GM18520 (cell line): ENCODE results near the gene PARP2.

ENCODE experiments used
- ATAC-seq: cut with Tn5 transposase; IDR thresholded peaks from one replicate; pipeline ENCODE4 v1.9.1; 2021; ENCODE audit not compliant: unreplicated experiment

Gene PARP2

GRCh38 chr14:20400589-20400964 is 57.1 kb downstream of the PARP2 start:
- no peak for ATAC-seq

DNA sequence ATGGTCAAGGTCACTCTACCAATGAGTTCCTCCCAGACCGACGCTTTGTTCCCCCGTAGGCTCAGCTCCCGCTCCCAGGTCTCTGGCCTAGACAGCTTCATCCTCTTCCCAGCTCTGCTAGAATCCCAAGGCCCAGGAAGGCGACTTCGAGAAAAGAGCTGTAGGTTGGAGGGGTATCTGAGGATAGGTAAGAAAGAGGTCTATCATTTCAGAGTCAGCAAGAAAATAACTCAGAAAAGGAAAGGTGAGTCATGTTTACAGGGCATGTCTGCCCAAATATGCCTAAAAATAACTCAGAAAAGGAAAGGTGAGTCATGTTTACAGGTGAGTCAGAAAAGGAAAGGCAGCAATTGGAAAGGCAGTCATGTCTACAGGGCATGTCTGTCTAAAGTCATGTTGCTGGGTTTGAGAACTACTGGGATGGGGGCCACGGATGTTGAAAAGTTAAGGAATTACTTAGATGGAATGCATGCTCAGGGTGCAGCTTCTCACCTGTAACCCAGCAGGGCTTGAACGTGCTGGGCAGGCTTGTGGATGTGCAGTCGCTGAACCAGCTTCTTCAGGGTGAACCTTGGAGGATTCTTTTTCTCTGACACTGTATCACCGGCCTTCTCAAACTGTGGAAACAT is 57.6 kb downstream of the PARP2 start:
- ATAC-seq = no peak

DNA sequence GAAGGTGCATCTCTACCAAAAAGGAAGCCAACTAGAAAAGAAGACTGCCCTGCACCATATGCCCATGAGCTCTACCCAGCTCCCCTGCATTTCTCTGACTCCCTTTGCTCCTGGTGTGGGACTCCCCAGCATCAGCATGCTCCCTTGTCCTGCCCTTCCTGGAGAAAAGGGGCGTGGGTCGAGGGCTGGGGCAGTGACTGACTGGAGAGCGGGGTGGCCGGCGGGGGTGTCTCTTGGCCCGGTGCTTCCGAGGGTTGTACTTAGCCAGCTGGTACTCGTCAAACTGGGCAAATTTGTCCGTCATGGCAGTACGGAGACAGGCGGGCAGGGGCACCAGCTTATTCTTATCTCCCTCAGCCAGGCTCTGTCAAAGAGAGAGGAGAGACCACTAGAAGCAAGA is 60.1 kb downstream of the PARP2 start:
- ATAC-seq = no peak
